ENCODE measurements around the gene TMC1.

Gene TMC1

GRCh38 chr9:72583370-72583769, 62.0 kb downstream of the TMC1 start:
- no peaks in the 10 kb centered on the region for H3K36me3 ChIP-seq (ENCODE audit: control insufficient read depth in 1 of 2, insufficient read depth in 2 of 2, low read length in 2 of 2)
- no peaks in the 10 kb centered on the region for H3K9me3 ChIP-seq (ENCODE audit: control insufficient read depth in 1 of 2, low read length in 2 of 2)
- H3K27me3 ChIP-seq (ENCODE audit: control insufficient read depth in 1 of 2, insufficient read depth in 2 of 2, low read length in 2 of 2) = no peaks in the 10 kb centered on the region
- peaks cover 34 to 35% of the 10 kb centered on the region in 2 donors for H3K4me1 ChIP-seq (ENCODE audit: control insufficient read depth in 1 of 2, insufficient read depth in 2 of 2, low read length in 2 of 2)
- H3K27ac ChIP-seq (ENCODE audit: low read depth, low read length) = no peak overlapping the region
- no peak overlapping the region for H3K4me3 ChIP-seq (ENCODE audit: low read depth in 1 of 2, low read length in 2 of 2)
- H3K9ac ChIP-seq (ENCODE audit: low read depth in 1 of 2, low read length in 2 of 2) = no peak overlapping the region

- Histone ChIP-seq H3K9ac (ENCODE audit: low read depth in 1 of 2, low read length in 2 of 2) (no peak overlapping the region), H3K27ac (ENCODE audit: low read depth, low read length) (no peak overlapping the region), H3K36me3 (ENCODE audit: control insufficient read depth in 1 of 2, insufficient read depth in 2 of 2, low read length in 2 of 2) (no peaks in the 10 kb centered on the region), H3K27me3 (ENCODE audit: control insufficient read depth in 1 of 2, insufficient read depth in 2 of 2, low read length in 2 of 2) (no peaks in the 10 kb centered on the region), H3K4me1 (ENCODE audit: control insufficient read depth in 1 of 2, insufficient read depth in 2 of 2, low read length in 2 of 2) (peaks cover 31 to 34% of the 10 kb centered on the region in 2 donors), H3K4me3 (ENCODE audit: low read depth in 1 of 2, low read length in 2 of 2) (peak overlapping the region; percentile 48 to 51), H3K9me3 (ENCODE audit: control insufficient read depth in 1 of 2, low read length in 2 of 2) (no peaks in the 10 kb centered on the region)
These were observed 65.2 kb downstream of the TMC1 start for GRCh38 chr9:72586388-72587130.

DNA sequence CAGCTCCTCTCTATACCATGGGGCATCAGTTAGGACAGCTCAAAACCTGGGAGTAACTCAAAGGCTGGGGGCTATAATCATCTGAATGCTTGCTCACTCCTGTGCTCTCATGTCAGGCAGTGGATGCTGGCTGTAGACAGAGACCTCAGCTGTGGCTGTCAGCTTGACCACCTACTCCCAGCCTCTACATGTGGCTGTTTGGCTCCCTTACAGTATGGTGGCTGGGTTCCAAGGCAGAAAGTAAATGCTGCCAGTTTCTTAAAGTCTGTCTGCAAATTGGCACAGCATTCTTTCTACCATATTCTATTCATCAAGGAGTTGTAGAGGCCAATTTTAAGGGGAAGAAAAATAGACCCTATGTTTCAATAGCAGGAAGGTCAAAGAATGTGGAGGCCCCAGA, 66.9 kb downstream of the TMC1 start:
- peaks cover 36 to 43% of the 10 kb centered on the region in 2 donors for H3K4me1 ChIP-seq (ENCODE audit: control insufficient read depth in 1 of 2, insufficient read depth in 2 of 2, low read length in 2 of 2)
- no peaks in the 10 kb centered on the region for H3K27me3 ChIP-seq (ENCODE audit: control insufficient read depth in 1 of 2, insufficient read depth in 2 of 2, low read length in 2 of 2)
- H3K9me3 ChIP-seq (ENCODE audit: control insufficient read depth in 1 of 2, low read length in 2 of 2) = no peaks in the 10 kb centered on the region
- no peak overlapping the region for H3K9ac ChIP-seq (ENCODE audit: low read depth in 1 of 2, low read length in 2 of 2)
- H3K36me3 ChIP-seq (ENCODE audit: control insufficient read depth in 1 of 2, insufficient read depth in 2 of 2, low read length in 2 of 2) = no peaks in the 10 kb centered on the region
- H3K4me3 ChIP-seq (ENCODE audit: low read depth in 1 of 2, low read length in 2 of 2) = no peak overlapping the region
- no peak overlapping the region for H3K27ac ChIP-seq (ENCODE audit: low read depth, low read length)

GRCh38 chr9:72589667-72590521, 68.5 kb downstream of the TMC1 start:
- Histone ChIP-seq H3K27ac (ENCODE audit: low read depth, low read length) (peak overlapping the region; percentile 54), H3K4me1 (ENCODE audit: control insufficient read depth in 1 of 2, insufficient read depth in 2 of 2, low read length in 2 of 2) (peaks cover 36 to 43% of the 10 kb centered on the region in 2 donors), H3K27me3 (ENCODE audit: control insufficient read depth in 1 of 2, insufficient read depth in 2 of 2, low read length in 2 of 2) (no peaks in the 10 kb centered on the region), H3K9ac (ENCODE audit: low read depth in 1 of 2, low read length in 2 of 2) (no peak overlapping the region), H3K4me3 (ENCODE audit: low read depth in 1 of 2, low read length in 2 of 2) (no peak overlapping the region), H3K36me3 (ENCODE audit: control insufficient read depth in 1 of 2, insufficient read depth in 2 of 2, low read length in 2 of 2) (no peaks in the 10 kb centered on the region), H3K9me3 (ENCODE audit: control insufficient read depth in 1 of 2, low read length in 2 of 2) (no peaks in the 10 kb centered on the region)

DNA sequence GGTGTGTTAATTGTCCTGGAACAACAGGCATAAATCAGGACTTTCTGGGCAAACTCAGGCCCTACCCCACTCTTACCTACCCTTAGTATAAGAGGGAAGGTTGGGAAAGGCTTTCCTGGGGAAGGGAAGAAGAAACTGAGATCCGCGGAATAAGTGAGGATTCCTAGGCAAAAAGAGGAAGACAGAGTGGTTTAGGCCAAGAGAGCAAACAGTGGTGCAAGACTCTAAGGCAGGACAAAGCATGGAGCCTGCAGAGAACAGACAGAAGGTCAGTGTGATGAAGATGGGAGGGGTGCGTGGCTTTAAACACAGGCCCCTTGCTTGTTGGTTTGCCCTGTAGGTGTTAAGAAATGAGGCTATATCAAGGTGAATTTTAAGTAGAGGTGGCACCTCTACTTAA, 69.4 kb downstream of the TMC1 start:
- Histone ChIP-seq H3K9ac (ENCODE audit: low read depth in 1 of 2, low read length in 2 of 2) (no peak overlapping the region), H3K36me3 (ENCODE audit: control insufficient read depth in 1 of 2, insufficient read depth in 2 of 2, low read length in 2 of 2) (no peaks in the 10 kb centered on the region), H3K27ac (ENCODE audit: low read depth, low read length) (no peak overlapping the region), H3K27me3 (ENCODE audit: control insufficient read depth in 1 of 2, insufficient read depth in 2 of 2, low read length in 2 of 2) (no peaks in the 10 kb centered on the region), H3K4me1 (ENCODE audit: control insufficient read depth in 1 of 2, insufficient read depth in 2 of 2, low read length in 2 of 2) (peaks cover 31 to 37% of the 10 kb centered on the region in 2 donors), H3K9me3 (ENCODE audit: control insufficient read depth in 1 of 2, low read length in 2 of 2) (no peaks in the 10 kb centered on the region), H3K4me3 (ENCODE audit: low read depth in 1 of 2, low read length in 2 of 2) (no peak overlapping the region)

DNA sequence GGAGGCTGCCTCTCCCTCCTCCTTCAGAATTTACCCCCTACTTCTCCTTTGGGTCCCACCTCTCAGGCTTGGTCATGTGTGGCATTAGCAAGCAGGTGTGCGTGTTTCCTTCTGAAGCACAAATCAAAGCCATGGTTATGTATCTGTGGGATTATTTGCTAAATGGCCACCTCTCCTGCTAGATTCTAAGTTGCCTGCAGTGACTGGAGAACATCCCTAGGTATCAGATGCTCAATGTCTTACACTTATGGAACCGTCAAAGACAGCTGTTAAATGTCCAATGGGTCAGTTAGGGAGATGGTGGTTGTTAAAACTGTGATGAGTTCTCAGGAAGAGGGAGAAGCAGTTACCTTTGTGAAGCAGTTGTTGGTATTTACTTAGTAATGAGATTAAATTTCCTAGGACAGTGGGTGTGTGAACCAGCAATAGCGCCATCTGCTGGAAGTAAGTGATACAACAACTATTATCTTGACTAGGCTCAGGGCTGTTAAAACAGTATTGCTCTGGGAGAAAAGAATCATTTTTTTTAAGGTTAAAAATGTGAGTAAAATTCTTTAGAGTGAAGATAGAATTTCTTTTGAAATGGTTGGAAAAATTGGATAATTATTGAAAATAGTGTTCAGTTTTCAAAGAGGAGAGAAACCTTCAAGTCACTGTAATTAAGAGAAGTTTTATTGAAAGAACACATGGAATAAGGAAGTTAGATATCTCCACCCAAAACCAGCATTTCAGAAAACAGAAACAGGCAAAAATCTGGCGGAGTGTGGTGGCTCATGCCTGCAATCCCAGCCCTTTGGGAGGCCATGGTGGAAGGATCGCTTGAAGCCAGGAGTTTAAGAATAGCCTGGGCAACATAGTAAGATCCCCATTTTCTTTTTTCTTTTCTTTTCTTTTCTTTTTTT, 71.3 kb downstream of the TMC1 start:
- H3K9ac ChIP-seq (ENCODE audit: low read depth in 1 of 2, low read length in 2 of 2) = no peak overlapping the region
- no peaks in the 10 kb centered on the region for H3K36me3 ChIP-seq (ENCODE audit: control insufficient read depth in 1 of 2, insufficient read depth in 2 of 2, low read length in 2 of 2)

DNA sequence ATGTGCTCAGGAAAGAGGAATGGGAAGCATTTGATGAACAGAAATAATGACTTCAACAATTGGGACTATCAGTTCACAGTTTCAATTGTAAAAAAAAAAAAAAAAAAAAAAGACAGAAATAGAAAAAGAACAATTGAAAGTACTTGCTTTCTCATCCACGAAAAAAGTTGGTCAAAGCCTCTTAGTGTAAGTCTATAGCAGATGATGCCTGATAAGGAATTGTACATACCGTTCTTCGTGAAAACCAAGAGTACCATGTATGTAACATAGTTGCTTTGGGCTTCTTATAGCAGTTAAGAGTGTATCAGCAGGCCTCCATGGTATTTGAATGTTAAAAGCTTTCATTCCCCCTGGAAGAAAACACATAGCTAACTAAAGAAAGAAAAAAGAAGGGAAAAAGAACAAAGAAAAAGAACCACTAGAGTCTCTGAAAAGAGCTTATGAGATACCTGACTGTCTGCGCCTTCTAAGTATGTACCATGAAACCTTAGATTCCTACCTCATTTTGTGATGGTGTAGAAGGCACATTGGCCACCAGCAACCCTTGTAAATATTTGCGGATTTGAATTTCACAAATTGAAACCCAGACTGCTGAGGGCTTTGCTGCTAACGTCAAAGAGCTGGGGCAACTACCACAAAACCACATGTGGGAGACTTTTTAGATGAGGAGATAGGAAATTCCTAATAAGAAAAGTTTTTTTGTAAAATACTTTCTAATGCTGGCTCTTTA, 75.2 kb downstream of the TMC1 start:
- no peak overlapping the region for H3K27ac ChIP-seq (ENCODE audit: low read depth, low read length)
- H3K4me3 ChIP-seq (ENCODE audit: low read depth in 1 of 2, low read length in 2 of 2) = no peak overlapping the region
- no peaks in the 10 kb centered on the region for H3K9me3 ChIP-seq (ENCODE audit: control insufficient read depth in 1 of 2, low read length in 2 of 2)
- H3K4me1 ChIP-seq (ENCODE audit: control insufficient read depth in 1 of 2, insufficient read depth in 2 of 2, low read length in 2 of 2) = peaks cover 8 to 14% of the 10 kb centered on the region in 2 donors
- no peaks in the 10 kb centered on the region for H3K27me3 ChIP-seq (ENCODE audit: control insufficient read depth in 1 of 2, insufficient read depth in 2 of 2, low read length in 2 of 2)
- no peak overlapping the region for H3K9ac ChIP-seq (ENCODE audit: low read depth in 1 of 2, low read length in 2 of 2)
- H3K36me3 ChIP-seq (ENCODE audit: control insufficient read depth in 1 of 2, insufficient read depth in 2 of 2, low read length in 2 of 2) = no peaks in the 10 kb centered on the region

More for the DNA sequence above, 71.3 kb downstream of the TMC1 start:
- Histone ChIP-seq H3K4me1 (ENCODE audit: control insufficient read depth in 1 of 2, insufficient read depth in 2 of 2, low read length in 2 of 2) (peaks cover 23 to 26% of the 10 kb centered on the region in 2 donors), H3K9me3 (ENCODE audit: control insufficient read depth in 1 of 2, low read length in 2 of 2) (no peaks in the 10 kb centered on the region), H3K4me3 (ENCODE audit: low read depth in 1 of 2, low read length in 2 of 2) (no peak overlapping the region), H3K27me3 (ENCODE audit: control insufficient read depth in 1 of 2, insufficient read depth in 2 of 2, low read length in 2 of 2) (no peaks in the 10 kb centered on the region), H3K27ac (ENCODE audit: low read depth, low read length) (no peak overlapping the region)

DNA sequence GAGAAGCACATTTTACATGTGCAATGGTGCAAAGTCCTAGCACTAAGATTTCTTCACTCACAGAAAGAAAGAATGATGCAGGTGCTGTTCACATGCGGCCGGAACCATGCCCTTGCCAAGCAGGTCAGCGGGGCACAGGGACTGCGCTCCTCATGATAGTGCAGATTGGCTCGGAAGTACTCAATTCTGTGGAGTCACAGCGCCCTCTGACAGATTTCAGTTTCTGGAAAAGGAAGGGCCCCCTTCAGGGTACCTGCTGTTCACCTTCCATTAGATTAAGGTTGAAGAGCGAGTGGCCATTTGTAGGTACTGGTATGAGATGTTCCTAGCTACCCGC, 75.7 kb downstream of the TMC1 start:
- H3K36me3 ChIP-seq (ENCODE audit: control insufficient read depth in 1 of 2, insufficient read depth in 2 of 2, low read length in 2 of 2) = no peaks in the 10 kb centered on the region
- no peaks in the 10 kb centered on the region for H3K27me3 ChIP-seq (ENCODE audit: control insufficient read depth in 1 of 2, insufficient read depth in 2 of 2, low read length in 2 of 2)
- H3K4me1 ChIP-seq (ENCODE audit: control insufficient read depth in 1 of 2, insufficient read depth in 2 of 2, low read length in 2 of 2) = peaks cover 8 to 11% of the 10 kb centered on the region in 2 donors
- no peak overlapping the region for H3K4me3 ChIP-seq (ENCODE audit: low read depth in 1 of 2, low read length in 2 of 2)
- H3K9ac ChIP-seq (ENCODE audit: low read depth in 1 of 2, low read length in 2 of 2) = no peak overlapping the region
- no peaks in the 10 kb centered on the region for H3K9me3 ChIP-seq (ENCODE audit: control insufficient read depth in 1 of 2, low read length in 2 of 2)
- no peak overlapping the region for H3K27ac ChIP-seq (ENCODE audit: low read depth, low read length)

DNA sequence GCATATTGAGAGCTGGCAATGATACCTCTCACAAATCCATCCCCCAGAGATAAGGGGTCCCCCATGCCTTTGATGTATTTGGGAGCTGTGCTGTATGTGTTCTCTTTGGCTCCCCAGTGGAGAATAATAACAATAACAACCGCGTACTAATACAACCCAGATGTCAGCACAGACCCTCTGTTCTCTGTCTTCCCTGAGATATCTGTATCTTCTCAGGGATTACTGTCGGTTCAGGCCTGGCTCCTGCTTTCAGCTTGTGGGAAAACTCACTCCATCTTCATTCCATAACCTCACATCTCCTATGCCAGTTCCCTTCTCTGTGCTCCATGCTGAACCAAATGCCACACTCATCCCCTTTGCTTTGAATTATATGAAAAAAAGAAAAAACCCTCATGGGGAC, 76.2 kb downstream of the TMC1 start:
- H3K27me3 ChIP-seq (ENCODE audit: control insufficient read depth in 1 of 2, insufficient read depth in 2 of 2, low read length in 2 of 2) = no peaks in the 10 kb centered on the region
- no peak overlapping the region for H3K27ac ChIP-seq (ENCODE audit: low read depth, low read length)
- peaks cover 4 to 7% of the 10 kb centered on the region in 2 donors for H3K4me1 ChIP-seq (ENCODE audit: control insufficient read depth in 1 of 2, insufficient read depth in 2 of 2, low read length in 2 of 2)
- no peak overlapping the region for H3K9ac ChIP-seq (ENCODE audit: low read depth in 1 of 2, low read length in 2 of 2)
- H3K36me3 ChIP-seq (ENCODE audit: control insufficient read depth in 1 of 2, insufficient read depth in 2 of 2, low read length in 2 of 2) = no peaks in the 10 kb centered on the region
- H3K4me3 ChIP-seq (ENCODE audit: low read depth in 1 of 2, low read length in 2 of 2) = no peak overlapping the region
- no peaks in the 10 kb centered on the region for H3K9me3 ChIP-seq (ENCODE audit: control insufficient read depth in 1 of 2, low read length in 2 of 2)

Data from duodenal mucosa (tissue), 2 donors.